ENCODE results near the gene ARPC5L. TPM values are rescaled to one million over a fixed set of nuclear protein-coding genes. Genes with fewer than 3 reads are reported as not detected.

The ARPC5L gene
- total RNA-seq, 6 donors from 2014 or later = 17.8 to 45.9 (median 34.4) TPM

DNA sequence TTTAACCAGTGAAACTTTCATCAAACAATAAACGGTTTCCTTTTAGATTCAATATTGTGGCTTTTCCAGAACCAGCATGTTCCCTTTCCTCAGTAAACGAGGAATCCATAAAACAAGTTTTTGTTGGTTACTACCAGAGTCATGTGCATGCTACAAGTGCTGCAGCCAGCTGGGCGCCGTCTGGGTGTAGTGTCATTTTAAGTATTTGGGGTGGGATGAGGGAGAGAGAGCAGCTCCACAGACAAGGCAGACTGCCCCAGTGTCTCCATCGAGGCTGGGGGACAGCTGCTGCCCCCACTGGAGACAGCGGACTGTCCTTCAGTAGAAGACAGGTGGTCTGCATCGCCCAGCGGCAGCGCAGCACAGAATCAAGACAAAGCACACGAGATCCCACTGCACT lies 17.3 kb downstream of the ARPC5L start:
- Histone ChIP-seq H3K36me3 (peaks cover 29 to 94% (median 82%) of the 10 kb centered on the region in 4 donors), H3K9me3 (no peaks in the 10 kb centered on the region), H3K27ac (no peak overlapping the region), H3K4me1 (peaks cover 0 to 9% (median 4%) of the 10 kb centered on the region in 4 donors), H3K27me3 (no peaks in the 10 kb centered on the region), H3K4me3 (no peak overlapping the region)
- WGBS, 2 donors = 74 to 79% methylated on average over 10 of the region's 10 CpGs
- DNase-seq (peak in 1 of 2 donors; percentile 36), ATAC-seq (ENCODE audit: low FRiP score in 2 of 2) (no peak)
- no peak for TF ChIP-seq POLR2A (IDR thresholded peaks at IDR 0.05)
- TF ChIP-seq, protein P1, sequence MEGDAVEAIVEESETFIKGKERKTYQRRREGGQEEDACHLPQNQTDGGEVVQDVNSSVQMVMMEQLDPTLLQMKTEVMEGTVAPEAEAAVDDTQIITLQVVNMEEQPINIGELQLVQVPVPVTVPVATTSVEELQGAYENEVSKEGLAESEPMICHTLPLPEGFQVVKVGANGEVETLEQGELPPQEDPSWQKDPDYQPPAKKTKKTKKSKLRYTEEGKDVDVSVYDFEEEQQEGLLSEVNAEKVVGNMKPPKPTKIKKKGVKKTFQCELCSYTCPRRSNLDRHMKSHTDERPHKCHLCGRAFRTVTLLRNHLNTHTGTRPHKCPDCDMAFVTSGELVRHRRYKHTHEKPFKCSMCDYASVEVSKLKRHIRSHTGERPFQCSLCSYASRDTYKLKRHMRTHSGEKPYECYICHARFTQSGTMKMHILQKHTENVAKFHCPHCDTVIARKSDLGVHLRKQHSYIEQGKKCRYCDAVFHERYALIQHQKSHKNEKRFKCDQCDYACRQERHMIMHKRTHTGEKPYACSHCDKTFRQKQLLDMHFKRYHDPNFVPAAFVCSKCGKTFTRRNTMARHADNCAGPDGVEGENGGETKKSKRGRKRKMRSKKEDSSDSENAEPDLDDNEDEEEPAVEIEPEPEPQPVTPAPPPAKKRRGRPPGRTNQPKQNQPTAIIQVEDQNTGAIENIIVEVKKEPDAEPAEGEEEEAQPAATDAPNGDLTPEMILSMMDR (IDR thresholded peaks at IDR 0.05) = no peak
- no peak for TF ChIP-seq EP300 (IDR thresholded peaks at IDR 0.05)
- no peak for TF ChIP-seq POLR2AphosphoS5 (IDR thresholded peaks at IDR 0.05)

DNA sequence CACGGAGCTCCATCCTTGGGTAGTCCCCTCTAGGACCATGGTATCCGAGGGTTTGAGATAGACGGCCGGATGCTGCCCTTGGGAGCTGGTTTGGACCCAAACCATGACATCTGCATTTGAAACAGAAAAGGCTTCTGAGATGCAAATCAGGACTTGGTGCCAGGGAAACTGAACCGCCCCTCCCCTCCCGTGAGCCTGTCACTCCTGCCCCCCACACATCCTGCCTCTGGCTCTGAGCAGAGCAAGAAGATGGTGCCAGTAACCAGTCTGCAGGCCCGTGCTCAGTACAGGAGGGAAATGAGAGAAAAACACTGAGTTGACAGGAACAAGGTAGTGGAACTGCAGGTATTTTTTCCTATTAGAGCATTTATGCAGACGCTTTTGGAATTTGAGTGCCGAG lies 18.6 kb downstream of the ARPC5L start:
- peaks cover 0 to 7% (median 3%) of the 10 kb centered on the region in 4 donors for H3K4me1 ChIP-seq
- no peak overlapping the region for H3K27ac ChIP-seq
- no peak for ATAC-seq (ENCODE audit: low FRiP score in 2 of 2)
- 75% methylated on average over 9 of the region's 9 CpGs for WGBS, 2 donors
- TF ChIP-seq POLR2AphosphoS5 (IDR thresholded peaks at IDR 0.05) = no peak
- TF ChIP-seq EP300 (IDR thresholded peaks at IDR 0.05) = no peak
- TF ChIP-seq, protein P1 (IDR thresholded peaks at IDR 0.05) = no peak
- TF ChIP-seq POLR2A (IDR thresholded peaks at IDR 0.05) = no peak
- no peak overlapping the region for H3K4me3 ChIP-seq
- peaks cover 20 to 94% (median 79%) of the 10 kb centered on the region in 4 donors for H3K36me3 ChIP-seq
- H3K27me3 ChIP-seq = no peaks in the 10 kb centered on the region
- no peaks in the 10 kb centered on the region for H3K9me3 ChIP-seq
- DNase-seq = no peak

DNA sequence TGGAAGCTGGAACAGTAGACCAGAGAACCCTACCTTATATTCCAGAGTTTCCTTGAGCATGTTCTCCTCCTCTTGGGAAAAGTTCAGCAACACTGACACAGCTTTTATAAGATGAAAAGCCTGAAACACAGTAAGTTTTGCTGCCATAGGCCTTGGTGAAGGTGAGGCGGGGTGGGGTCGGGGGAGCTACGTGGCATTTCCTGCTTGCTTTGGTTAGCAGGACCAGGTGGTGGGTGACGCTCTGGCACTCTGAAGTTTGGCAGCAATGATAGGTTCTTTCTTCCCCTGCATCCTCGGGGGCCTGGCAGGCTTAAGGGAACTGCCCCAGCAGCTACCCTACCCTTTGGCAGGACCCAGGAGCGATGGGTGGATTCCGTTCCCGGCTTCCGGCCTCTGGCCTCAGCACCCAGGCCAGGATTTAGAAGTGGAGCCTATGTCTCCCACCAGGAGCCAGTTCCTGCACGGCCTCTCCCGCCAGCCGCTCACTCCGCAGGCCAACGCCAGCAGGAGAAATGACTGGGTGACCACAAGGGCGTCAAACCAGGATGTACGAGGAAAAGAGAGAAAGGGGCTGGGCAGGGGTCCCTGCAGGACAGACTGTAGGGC lies 19.3 kb downstream of the ARPC5L start:
- Histone ChIP-seq H3K36me3 (peaks cover 12 to 94% (median 79%) of the 10 kb centered on the region in 4 donors), H3K27ac (no peak overlapping the region), H3K4me1 (peaks cover 0 to 7% (median 3%) of the 10 kb centered on the region in 4 donors), H3K9me3 (no peaks in the 10 kb centered on the region), H3K27me3 (no peaks in the 10 kb centered on the region), H3K4me3 (no peak overlapping the region)
- DNase-seq = peak in 1 of 2 donors; percentile 54
- ATAC-seq (ENCODE audit: low FRiP score in 2 of 2) = no peak
- TF ChIP-seq POLR2AphosphoS5 (IDR thresholded peaks at IDR 0.05) (no peak), POLR2A (IDR thresholded peaks at IDR 0.05) (no peak), EP300 (IDR thresholded peaks at IDR 0.05) (no peak)
- TF ChIP-seq, protein P1 (IDR thresholded peaks at IDR 0.05) = no peak
- WGBS, 2 donors = 92% methylated on average over 15 to 16 of the region's 16 CpGs

DNA sequence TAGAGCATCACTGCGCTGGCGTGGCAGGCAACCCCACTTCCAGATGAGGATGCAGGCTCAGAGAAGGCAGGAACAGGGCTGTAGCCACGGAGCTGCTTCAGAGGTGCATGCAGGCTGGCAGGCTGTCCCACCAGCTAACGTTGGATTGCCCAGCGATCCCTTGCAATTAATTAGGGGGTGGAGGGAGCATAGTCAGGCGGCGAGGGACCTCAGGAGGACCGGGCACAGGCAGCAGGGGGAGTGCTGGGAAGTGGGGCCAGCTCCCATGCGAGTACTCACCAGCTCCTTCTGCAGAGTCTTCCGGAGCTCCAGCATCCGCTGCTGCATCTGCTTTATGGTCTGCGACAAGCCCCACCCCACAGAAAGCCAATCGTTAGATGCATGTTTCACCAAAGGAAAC lies 20.3 kb downstream of the ARPC5L start:
- H3K4me1 ChIP-seq = peaks cover 0 to 7% (median 3%) of the 10 kb centered on the region in 4 donors
- H3K4me3 ChIP-seq = no peak overlapping the region
- peaks cover 12 to 94% (median 78%) of the 10 kb centered on the region in 4 donors for H3K36me3 ChIP-seq
- no peaks in the 10 kb centered on the region for H3K27me3 ChIP-seq
- TF ChIP-seq POLR2A (IDR thresholded peaks at IDR 0.05) (no peak), EP300 (IDR thresholded peaks at IDR 0.05) (no peak), POLR2AphosphoS5 (IDR thresholded peaks at IDR 0.05) (no peak)
- TF ChIP-seq, protein P1 (IDR thresholded peaks at IDR 0.05) = no peak
- ATAC-seq (ENCODE audit: low FRiP score in 2 of 2) (no peak), DNase-seq (peak in 1 of 2 donors; percentile 24)
- 42 to 82% methylated on average over 2 to 13 of the region's 13 CpGs for WGBS, 2 donors
- H3K27ac ChIP-seq = no peak overlapping the region
- H3K9me3 ChIP-seq = no peaks in the 10 kb centered on the region

DNA sequence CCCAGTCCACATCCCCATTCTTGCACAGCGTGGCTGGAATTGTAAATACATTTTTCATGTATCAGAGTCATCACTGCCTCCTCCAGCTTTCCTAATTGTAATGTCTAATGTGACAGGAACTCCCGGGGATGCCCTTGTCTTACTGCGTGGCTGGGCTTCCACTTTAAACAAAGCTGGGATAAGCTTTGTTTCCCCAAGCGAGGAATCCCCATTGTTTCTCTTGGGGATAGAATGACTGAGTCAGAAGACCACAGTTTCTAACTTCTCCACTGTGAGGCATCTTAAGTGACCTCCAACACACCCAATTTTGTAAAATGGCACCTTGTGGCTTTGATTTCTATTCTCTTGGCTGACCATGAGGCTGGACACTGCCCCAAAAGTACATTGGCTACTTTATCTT lies 22.4 kb downstream of the ARPC5L start:
- WGBS, 2 donors = 84 to 87% methylated on average over 4 of the region's 4 CpGs
- DNase-seq (no peak), ATAC-seq (ENCODE audit: low FRiP score in 2 of 2) (no peak)
- no peak overlapping the region for H3K27ac ChIP-seq
- H3K27me3 ChIP-seq = no peaks in the 10 kb centered on the region
- no peak overlapping the region for H3K4me3 ChIP-seq
- H3K9me3 ChIP-seq = no peaks in the 10 kb centered on the region
- TF ChIP-seq, protein P1 (IDR thresholded peaks at IDR 0.05) = no peak
- no peak for TF ChIP-seq POLR2A (IDR thresholded peaks at IDR 0.05)
- TF ChIP-seq POLR2AphosphoS5 (IDR thresholded peaks at IDR 0.05) = no peak
- no peak for TF ChIP-seq EP300 (IDR thresholded peaks at IDR 0.05)
- no peaks in the 10 kb centered on the region for H3K4me1 ChIP-seq
- H3K36me3 ChIP-seq = peaks cover 17 to 94% (median 80%) of the 10 kb centered on the region in 4 donors

All from upper lobe of left lung (tissue), 6 donors.